SK-N-SH (cell line): ENCODE results near the gene AXIN1.

ENCODE experiments used
- CTCF ChIP-seq: fragments of 200-600 bp; sonication (generic); IDR thresholded peaks from 2 replicates; pipeline ENCODE4 v1.6.1; 2017; ENCODE audit warnings: antibody characterized with exemption, mild to moderate bottlenecking, moderate library complexity
- FOXJ3 ChIP-seq: sonication (generic); formaldehyde crosslinking; IDR thresholded peaks from 2 replicates; pipeline ENCODE4 v1.5.1; 2020; ENCODE audit warnings: mild to moderate bottlenecking, missing genetic modification reagents
- GABPA ChIP-seq: IDR thresholded peaks from 2 replicates; pipeline ENCODE4 v1.4.0; 2012; ENCODE audit warnings: low read depth, mild to moderate bottlenecking
- NRF1 ChIP-seq: IDR thresholded peaks from 2 replicates; pipeline ENCODE4 v1.6.1; 2012; ENCODE audit warnings: low read depth, mild to moderate bottlenecking, low read length
- REST ChIP-seq: IDR thresholded peaks from 2 replicates; pipeline ENCODE4 v1.6.1; 2012; ENCODE audit warnings: mild to moderate bottlenecking, low read depth, low read length, moderate library complexity
- TF ChIP-seq, protein P1 (sequence below): fragments of 150-350 bp; IDR thresholded peaks from 2 replicates; pipeline ENCODE4 v1.6.1; 2017; ENCODE audit warnings: antibody characterized with exemption, low read length, low read depth, borderline replicate concordance

- TF ChIP-seq CTCF: no peak
- TF ChIP-seq, protein P1, sequence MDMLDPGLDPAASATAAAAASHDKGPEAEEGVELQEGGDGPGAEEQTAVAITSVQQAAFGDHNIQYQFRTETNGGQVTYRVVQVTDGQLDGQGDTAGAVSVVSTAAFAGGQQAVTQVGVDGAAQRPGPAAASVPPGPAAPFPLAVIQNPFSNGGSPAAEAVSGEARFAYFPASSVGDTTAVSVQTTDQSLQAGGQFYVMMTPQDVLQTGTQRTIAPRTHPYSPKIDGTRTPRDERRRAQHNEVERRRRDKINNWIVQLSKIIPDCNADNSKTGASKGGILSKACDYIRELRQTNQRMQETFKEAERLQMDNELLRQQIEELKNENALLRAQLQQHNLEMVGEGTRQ: no peak
- no peak for TF ChIP-seq NRF1
- TF ChIP-seq GABPA: no peak
- no peak for TF ChIP-seq FOXJ3
- no peak for TF ChIP-seq REST
These were observed 55.6 kb downstream of the AXIN1 start for GRCh38 chr16:296806-297510.
